ENCODE results near the gene CHD5.
A peak's percentile ranks its signal among the peaks of the same experiment; 100 is the strongest.

Gene CHD5

DNA sequence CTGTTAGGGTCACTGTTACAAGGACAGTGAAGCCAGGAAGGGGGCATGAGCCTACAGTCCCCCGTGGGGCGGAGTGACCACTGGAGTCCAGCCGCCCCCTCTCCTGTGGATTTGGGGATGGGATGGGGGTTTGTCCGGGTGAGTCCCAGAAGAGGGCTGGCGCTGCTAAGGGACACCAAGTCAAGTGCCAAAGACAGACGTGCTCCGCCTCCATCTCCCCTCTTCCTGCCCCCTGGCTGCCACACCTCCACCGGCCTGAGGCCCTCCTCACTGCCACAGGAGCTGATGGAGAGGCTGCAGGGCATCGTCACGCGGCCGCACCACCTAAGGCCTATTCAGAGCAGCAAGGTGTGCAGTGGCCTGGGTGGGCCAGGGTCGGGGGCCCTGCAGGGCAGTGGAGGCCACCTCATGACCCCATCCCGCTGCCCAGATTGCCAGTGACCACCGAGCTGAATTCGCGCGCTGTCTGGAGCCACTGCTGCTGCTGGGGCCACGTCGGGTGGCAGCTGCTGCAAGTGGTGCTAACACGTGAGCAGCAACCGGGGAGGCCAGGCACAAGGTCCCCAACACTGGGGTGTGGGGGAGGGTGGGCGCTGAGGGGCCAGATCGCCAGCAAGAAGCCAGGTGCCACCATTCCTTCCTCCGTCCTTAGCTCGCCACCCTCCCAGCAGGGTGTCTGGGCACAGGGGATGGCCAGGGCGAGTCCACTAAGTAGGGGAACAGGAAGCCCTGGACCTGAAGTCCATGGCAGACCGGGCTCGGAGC is 30.7 kb upstream of the CHD5 start:
- Histone ChIP-seq H3K27me3 (ENCODE audit: insufficient read depth, low read length) (peaks cover 44% of the 10 kb centered on the region), H3K4me1 (ENCODE audit: insufficient read depth, low read length) (peaks cover 4% of the 10 kb centered on the region), H3K27ac (ENCODE audit: low read depth, low read length) (no peak overlapping the region)

DNA sequence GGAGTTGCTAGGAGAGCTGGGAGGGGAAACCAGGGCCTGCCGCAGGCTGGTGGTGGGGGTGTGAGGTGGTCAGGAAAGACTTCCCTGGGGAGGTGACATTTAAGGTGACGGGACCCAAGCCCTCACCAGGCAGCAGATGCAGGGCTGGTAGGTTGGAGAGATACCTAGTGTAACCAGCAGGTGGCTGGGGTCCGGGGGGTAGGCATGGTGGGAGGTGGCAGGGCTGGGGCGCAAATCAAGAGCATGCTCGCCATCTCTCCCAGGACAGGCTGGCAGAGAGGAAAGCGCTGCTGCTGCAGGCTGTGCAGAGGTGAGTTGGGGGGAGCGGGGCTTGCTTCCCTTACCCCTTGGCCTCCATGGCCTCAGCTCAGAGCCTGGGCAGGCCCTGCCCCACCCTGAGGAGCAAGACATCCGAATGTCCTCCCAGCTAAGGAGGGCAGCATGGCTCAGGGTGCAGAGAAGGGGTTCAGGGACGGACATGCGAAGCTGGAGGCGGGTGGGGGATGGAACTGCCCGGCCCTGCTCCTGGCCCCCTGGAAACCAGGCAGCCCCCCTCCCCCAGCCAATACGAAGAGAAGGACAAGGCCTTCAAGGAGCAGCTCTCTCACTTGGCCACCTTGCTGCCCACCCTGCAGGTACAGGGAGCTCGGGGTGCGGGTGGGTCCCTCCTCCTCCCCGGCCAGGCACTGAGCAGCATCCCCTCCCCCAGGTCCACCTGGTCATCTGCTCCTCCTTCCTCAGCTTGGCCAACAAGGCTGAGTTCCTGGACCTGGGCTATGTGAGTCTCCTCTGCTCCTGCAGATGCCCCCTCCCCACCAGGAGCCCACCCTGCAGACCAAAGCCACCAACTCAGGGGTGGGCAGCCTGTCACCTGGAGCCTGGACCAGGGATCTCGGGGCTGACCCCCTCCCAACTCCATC is 29.8 kb upstream of the CHD5 start:
- no peaks in the 10 kb centered on the region for H3K9me3 ChIP-seq (ENCODE audit: insufficient read depth, low read depth, low read length)
- H3K9ac ChIP-seq (ENCODE audit: low read depth, low read length) = 0 out of 2 replicates have a peak overlapping the region, but pooled peaks have one; percentile 52
- H3K27ac ChIP-seq (ENCODE audit: low read depth, low read length) = no peak overlapping the region
- H3K4me1 ChIP-seq (ENCODE audit: insufficient read depth, low read length) = peaks cover 4% of the 10 kb centered on the region
- H3K4me3 ChIP-seq (ENCODE audit: low read length) = peak overlapping the region; percentile 52
- H3K36me3 ChIP-seq (ENCODE audit: insufficient read depth, low read length) = no peaks in the 10 kb centered on the region
- peaks cover 48% of the 10 kb centered on the region for H3K27me3 ChIP-seq (ENCODE audit: insufficient read depth, low read length)
- 79% methylated on average over 17 of the region's 17 CpGs for WGBS

More for the DNA sequence above, 30.7 kb upstream of the CHD5 start:
- H3K9me3 ChIP-seq (ENCODE audit: insufficient read depth, low read depth, low read length) = no peaks in the 10 kb centered on the region
- H3K4me3 ChIP-seq (ENCODE audit: low read length) = no peak overlapping the region
- H3K9ac ChIP-seq (ENCODE audit: low read depth, low read length) = no peak overlapping the region
- WGBS = 90% methylated on average over 29 of the region's 29 CpGs
- H3K36me3 ChIP-seq (ENCODE audit: insufficient read depth, low read length) = no peaks in the 10 kb centered on the region

DNA sequence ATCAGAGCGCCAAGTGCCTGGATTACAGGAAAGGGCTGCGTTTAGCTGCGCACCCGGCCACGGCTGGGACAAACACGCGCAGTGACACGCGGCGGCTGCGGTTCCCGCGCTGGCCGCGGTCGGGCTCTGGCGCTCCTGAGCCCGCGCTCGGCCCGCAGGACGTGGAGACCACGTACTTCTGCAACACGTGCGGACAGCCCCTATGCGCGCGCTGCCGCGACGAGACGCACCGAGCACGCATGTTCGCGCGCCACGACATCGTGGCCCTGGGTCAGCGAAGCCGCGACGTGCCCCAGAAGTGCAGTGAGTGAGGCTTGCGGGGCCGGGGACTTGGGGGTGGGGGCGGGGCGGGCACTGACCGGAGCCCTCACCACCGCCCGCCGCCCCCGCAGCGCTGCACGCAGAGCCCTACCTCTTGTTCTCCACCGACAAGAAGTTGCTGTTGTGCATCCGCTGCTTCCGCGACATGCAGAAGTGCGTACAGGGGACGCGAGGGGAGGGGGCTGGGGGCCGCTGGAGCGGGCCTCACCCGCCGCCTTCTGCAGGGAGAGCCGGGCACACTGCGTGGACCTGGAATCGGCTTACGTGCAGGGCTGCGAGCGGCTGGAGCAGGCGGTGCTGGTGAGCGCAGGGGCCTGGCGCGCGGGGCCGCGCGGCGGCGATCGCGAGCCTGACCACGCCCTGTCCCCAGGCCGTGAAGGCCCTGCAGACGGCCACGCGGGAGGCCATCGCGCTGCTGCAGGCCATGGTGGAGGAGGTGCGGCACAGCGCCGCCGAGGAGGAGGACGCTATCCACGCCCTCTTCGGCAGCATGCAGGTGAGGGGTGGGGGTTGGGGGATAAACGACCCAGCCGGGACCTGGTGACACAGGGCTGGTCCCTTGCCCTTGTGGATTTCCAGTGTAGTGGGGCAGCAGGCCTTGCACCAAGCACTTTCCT is 28.9 kb upstream of the CHD5 start:
- Histone ChIP-seq H3K9ac (ENCODE audit: low read depth, low read length) (peak overlapping the region; percentile 52), H3K36me3 (ENCODE audit: insufficient read depth, low read length) (no peaks in the 10 kb centered on the region), H3K4me1 (ENCODE audit: insufficient read depth, low read length) (peaks cover 4% of the 10 kb centered on the region), H3K4me3 (ENCODE audit: low read length) (peak overlapping the region; percentile 52), H3K27me3 (ENCODE audit: insufficient read depth, low read length) (peaks cover 48% of the 10 kb centered on the region), H3K27ac (ENCODE audit: low read depth, low read length) (no peak overlapping the region), H3K9me3 (ENCODE audit: insufficient read depth, low read depth, low read length) (no peaks in the 10 kb centered on the region)
- WGBS = 4% methylated on average over 99 of the region's 99 CpGs

- no peaks in the 10 kb centered on the region for H3K9me3 ChIP-seq (ENCODE audit: insufficient read depth, low read depth, low read length)
- no peaks in the 10 kb centered on the region for H3K36me3 ChIP-seq (ENCODE audit: insufficient read depth, low read length)
- peaks cover 4% of the 10 kb centered on the region for H3K4me1 ChIP-seq (ENCODE audit: insufficient read depth, low read length)
- H3K4me3 ChIP-seq (ENCODE audit: low read length) = no peak overlapping the region
- H3K27me3 ChIP-seq (ENCODE audit: insufficient read depth, low read length) = peaks cover 48% of the 10 kb centered on the region
- no peak overlapping the region for H3K9ac ChIP-seq (ENCODE audit: low read depth, low read length)
- H3K27ac ChIP-seq (ENCODE audit: low read depth, low read length) = no peak overlapping the region
- WGBS = 83% methylated on average over 10 of the region's 10 CpGs
These were observed 27.8 kb upstream of the CHD5 start for GRCh38 chr1:6207921-6208320.

- Histone ChIP-seq H3K27me3 (ENCODE audit: insufficient read depth, low read length) (peaks cover 48% of the 10 kb centered on the region), H3K4me3 (ENCODE audit: low read length) (no peak overlapping the region), H3K27ac (ENCODE audit: low read depth, low read length) (no peak overlapping the region), H3K36me3 (ENCODE audit: insufficient read depth, low read length) (no peaks in the 10 kb centered on the region), H3K9me3 (ENCODE audit: insufficient read depth, low read depth, low read length) (no peaks in the 10 kb centered on the region), H3K4me1 (ENCODE audit: insufficient read depth, low read length) (peaks cover 4% of the 10 kb centered on the region), H3K9ac (ENCODE audit: low read depth, low read length) (no peak overlapping the region)
- 90% methylated on average over 19 of the region's 19 CpGs for WGBS
These were observed 27.2 kb upstream of the CHD5 start for GRCh38 chr1:6207075-6207885.

- H3K4me1 ChIP-seq (ENCODE audit: insufficient read depth, low read length) = peaks cover 4% of the 10 kb centered on the region
- H3K9me3 ChIP-seq (ENCODE audit: insufficient read depth, low read depth, low read length) = no peaks in the 10 kb centered on the region
- 58% methylated on average over 25 of the region's 25 CpGs for WGBS
- peak overlapping the region; percentile 48 for H3K4me3 ChIP-seq (ENCODE audit: low read length)
- H3K27ac ChIP-seq (ENCODE audit: low read depth, low read length) = no peak overlapping the region
- H3K36me3 ChIP-seq (ENCODE audit: insufficient read depth, low read length) = no peaks in the 10 kb centered on the region
- H3K9ac ChIP-seq (ENCODE audit: low read depth, low read length) = no peak overlapping the region
- peaks cover 48% of the 10 kb centered on the region for H3K27me3 ChIP-seq (ENCODE audit: insufficient read depth, low read length)
These were observed 26.4 kb upstream of the CHD5 start for GRCh38 chr1:6206520-6206855.

DNA sequence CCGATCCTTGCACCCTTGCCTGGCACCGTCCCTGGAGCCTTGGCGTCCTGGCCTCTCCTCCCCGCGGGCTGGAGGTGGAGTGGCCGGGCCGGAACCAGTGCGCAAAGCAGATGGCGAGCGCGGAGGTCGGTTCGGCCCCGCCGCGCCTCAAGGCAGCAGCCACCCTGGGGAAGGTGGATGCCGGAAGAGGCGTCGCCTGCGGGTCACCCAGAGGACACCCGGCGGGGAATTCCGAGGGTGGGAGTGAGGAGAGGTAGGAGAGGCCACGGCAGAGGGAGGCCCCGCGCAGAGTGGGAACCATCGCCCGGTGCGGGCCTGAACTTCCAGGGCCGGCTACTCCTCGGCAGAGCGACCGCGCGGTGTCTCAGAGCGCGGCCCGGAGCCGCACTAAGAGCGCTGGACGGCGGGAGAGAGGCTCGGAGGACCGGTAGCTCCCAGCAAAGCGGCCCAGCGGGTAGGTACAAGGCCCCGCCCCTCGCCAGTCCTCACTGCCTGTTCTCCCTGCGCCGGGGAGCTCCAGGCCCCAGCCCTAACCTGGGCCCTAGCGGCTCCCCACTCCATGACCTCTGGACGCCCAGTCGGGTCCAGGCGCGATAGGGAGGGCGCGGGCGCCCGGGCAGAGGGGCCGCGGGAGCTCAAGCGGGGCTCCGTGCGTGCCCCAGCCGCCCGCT is 25.9 kb upstream of the CHD5 start, which contains the start of gene RNF207:
TSS of gene RNF207 (plus strand) at position 271 of the 671 bp plus-strand sequence. CDS start 417 bp downstream, outside the sequence.
- Histone ChIP-seq H3K27me3 (ENCODE audit: insufficient read depth, low read length) (peaks cover 48% of the 10 kb centered on the region), H3K27ac (ENCODE audit: low read depth, low read length) (peak within 1 kb of the TSS; percentile 25; the same call in 1 of the 2 replicates), H3K36me3 (ENCODE audit: insufficient read depth, low read length) (no peaks in the 10 kb centered on the region), H3K4me1 (ENCODE audit: insufficient read depth, low read length) (peaks cover 4% of the 10 kb centered on the region), H3K9me3 (ENCODE audit: insufficient read depth, low read depth, low read length) (no peaks in the 10 kb centered on the region), H3K9ac (ENCODE audit: low read depth, low read length) (no peak within 1 kb of the TSS), H3K4me3 (ENCODE audit: low read length) (peak within 1 kb of the TSS; percentile 48)
- 5% methylated on average over 66 of the region's 66 CpGs for WGBS

DNA sequence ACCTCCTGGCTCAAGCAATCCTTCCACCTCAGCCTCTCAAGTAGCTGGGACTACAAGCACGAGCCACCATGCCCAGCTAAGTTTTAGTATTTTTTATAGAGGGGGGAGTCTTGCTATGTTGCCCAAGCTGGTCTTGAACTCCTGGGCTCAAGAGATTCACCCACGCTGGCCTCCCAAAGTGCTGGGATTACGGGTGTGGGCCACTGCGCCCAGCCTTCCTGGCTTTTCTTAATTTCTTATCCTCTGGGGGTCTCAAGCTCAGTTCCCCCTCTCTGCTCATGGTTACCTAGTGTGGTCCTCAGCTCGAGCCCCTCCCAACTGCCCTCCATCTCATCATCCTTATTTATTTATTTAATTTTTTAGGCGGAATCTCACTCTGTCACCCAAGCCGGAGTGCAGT is 22.1 kb upstream of the CHD5 start:
- no peaks in the 10 kb centered on the region for H3K9me3 ChIP-seq (ENCODE audit: insufficient read depth, low read depth, low read length)

DNA sequence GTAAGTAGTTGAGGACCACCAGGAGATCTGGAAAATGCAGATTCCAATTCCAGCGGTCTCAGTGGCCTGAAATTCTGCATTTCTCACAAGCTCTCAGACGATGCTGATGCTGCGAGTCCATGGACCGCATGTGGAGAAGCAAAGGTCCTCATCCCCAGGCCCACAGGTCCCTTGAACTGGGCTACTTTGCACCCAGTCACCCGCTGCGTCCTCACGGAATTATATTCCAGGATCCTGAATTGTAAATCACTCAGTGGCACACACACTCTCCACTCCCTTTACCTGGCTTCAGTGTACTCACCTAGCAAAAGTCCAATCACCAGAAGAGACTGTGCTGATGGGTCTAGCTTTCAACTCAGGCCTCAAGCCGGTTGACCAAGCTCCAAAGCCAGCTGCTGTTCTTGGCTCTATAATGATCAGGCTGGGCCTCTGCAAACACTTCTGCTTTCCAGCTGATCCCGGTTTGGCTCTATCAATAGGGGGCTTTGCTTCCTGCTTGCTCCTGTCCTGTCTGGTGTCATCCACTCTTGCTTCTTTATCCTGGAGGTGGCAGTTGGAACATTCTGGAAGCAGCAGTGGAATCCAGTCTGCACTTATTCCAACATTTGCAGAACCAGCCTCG is 20.2 kb upstream of the CHD5 start:
- H3K27me3 ChIP-seq (ENCODE audit: insufficient read depth, low read length) = no peaks in the 10 kb centered on the region
- no peaks in the 10 kb centered on the region for H3K9me3 ChIP-seq (ENCODE audit: insufficient read depth, low read depth, low read length)
- H3K4me3 ChIP-seq (ENCODE audit: low read length) = peak overlapping the region; percentile 98
- peaks cover 31% of the 10 kb centered on the region for H3K36me3 ChIP-seq (ENCODE audit: insufficient read depth, low read length)
- peak overlapping the region; percentile 99 for H3K9ac ChIP-seq (ENCODE audit: low read depth, low read length)
- peaks cover 21% of the 10 kb centered on the region for H3K4me1 ChIP-seq (ENCODE audit: insufficient read depth, low read length)
- peak overlapping the region; percentile 90 for H3K27ac ChIP-seq (ENCODE audit: low read depth, low read length)
- WGBS = 46% methylated on average over 10 of the region's 10 CpGs

More for the DNA sequence above, 22.1 kb upstream of the CHD5 start:
- Histone ChIP-seq H3K27ac (ENCODE audit: low read depth, low read length) (no peak overlapping the region), H3K9ac (ENCODE audit: low read depth, low read length) (no peak overlapping the region), H3K4me3 (ENCODE audit: low read length) (no peak overlapping the region), H3K4me1 (ENCODE audit: insufficient read depth, low read length) (peaks cover 21% of the 10 kb centered on the region), H3K27me3 (ENCODE audit: insufficient read depth, low read length) (peaks cover 19% of the 10 kb centered on the region), H3K36me3 (ENCODE audit: insufficient read depth, low read length) (peaks cover 11% of the 10 kb centered on the region)
- WGBS = 92% methylated on average over 7 of the region's 7 CpGs
